ENCODE measurements around the gene METTL18. TPM values are rescaled to one million over a fixed set of nuclear protein-coding genes. Genes with fewer than 3 reads are reported as not detected.

Gene METTL18
- total RNA-seq, 2 donors from 2014 or later: 6.7 to 7.3 TPM

- Histone ChIP-seq H3K9ac (ENCODE audit: extremely low read depth, low read length, poor library complexity, severe bottlenecking) (no peak overlapping the region), H3K27me3 (ENCODE audit: control insufficient read depth, insufficient read depth, low read length, poor library complexity, severe bottlenecking) (no peaks in the 10 kb centered on the region), H3K36me3 (ENCODE audit: control insufficient read depth, insufficient read depth, low read length) (peaks cover 61% of the 10 kb centered on the region), H3K4me1 (ENCODE audit: control insufficient read depth, insufficient read depth, low read length) (no peaks in the 10 kb centered on the region), H3K27ac (ENCODE audit: low read depth, low read length) (no peak overlapping the region), H3K4me3 (ENCODE audit: low read length) (no peak overlapping the region), H3K9me3 (ENCODE audit: control insufficient read depth, low read length) (peaks cover 23% of the 10 kb centered on the region)
- H3K27ac Mint-ChIP-seq: no peak overlapping the region
- WGBS, 2 experiments (ENCODE audit: insufficient coverage in 1 of 2, insufficient read length in 1 of 2): 58 to 100% methylated on average over 1 to 4 of the region's 4 CpGs
- H3K4me1 Mint-ChIP-seq: no peaks in the 10 kb centered on the region
- TF ChIP-seq, protein P1, sequence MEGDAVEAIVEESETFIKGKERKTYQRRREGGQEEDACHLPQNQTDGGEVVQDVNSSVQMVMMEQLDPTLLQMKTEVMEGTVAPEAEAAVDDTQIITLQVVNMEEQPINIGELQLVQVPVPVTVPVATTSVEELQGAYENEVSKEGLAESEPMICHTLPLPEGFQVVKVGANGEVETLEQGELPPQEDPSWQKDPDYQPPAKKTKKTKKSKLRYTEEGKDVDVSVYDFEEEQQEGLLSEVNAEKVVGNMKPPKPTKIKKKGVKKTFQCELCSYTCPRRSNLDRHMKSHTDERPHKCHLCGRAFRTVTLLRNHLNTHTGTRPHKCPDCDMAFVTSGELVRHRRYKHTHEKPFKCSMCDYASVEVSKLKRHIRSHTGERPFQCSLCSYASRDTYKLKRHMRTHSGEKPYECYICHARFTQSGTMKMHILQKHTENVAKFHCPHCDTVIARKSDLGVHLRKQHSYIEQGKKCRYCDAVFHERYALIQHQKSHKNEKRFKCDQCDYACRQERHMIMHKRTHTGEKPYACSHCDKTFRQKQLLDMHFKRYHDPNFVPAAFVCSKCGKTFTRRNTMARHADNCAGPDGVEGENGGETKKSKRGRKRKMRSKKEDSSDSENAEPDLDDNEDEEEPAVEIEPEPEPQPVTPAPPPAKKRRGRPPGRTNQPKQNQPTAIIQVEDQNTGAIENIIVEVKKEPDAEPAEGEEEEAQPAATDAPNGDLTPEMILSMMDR (conservative IDR thresholded peaks at IDR 0.05): peak; percentile 78
- H3K9me3 Mint-ChIP-seq: peaks cover 10% of the 10 kb centered on the region
- no peaks in the 10 kb centered on the region for H3K27me3 Mint-ChIP-seq (ENCODE audit: insufficient read depth)
- H3K4me3 Mint-ChIP-seq: no peak overlapping the region
- peaks cover 36% of the 10 kb centered on the region for H3K36me3 Mint-ChIP-seq (ENCODE audit: low read depth)
- DNase-seq: no peak
Observed at GRCh38 chr1:169809370-169810095, 14.8 kb upstream of the METTL18 start.

DNA sequence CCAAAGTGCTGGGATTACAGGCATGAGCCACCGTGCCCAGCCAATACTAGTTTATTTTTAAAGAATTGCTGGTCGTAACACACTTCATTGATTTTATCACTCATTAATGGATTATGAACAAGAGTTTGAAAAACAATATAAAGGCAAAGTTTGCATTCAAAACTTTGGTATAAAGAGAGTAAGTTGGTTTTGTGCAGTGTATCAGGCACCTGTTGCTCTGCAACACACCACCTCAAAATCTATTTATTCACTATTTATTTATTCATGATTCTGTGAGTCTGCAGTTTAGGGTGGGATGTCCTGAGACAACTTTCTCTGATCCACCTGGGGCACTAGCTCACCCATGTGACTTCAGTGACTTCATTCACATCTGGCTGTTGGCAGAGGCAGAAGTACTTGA is 10.2 kb upstream of the METTL18 start:
- no peak for DNase-seq
- H3K9ac ChIP-seq (ENCODE audit: extremely low read depth, low read length, poor library complexity, severe bottlenecking): no peak overlapping the region
- no peaks in the 10 kb centered on the region for H3K27me3 Mint-ChIP-seq (ENCODE audit: insufficient read depth)
- no peak overlapping the region for H3K27ac ChIP-seq (ENCODE audit: low read depth, low read length)
- no peak overlapping the region for H3K4me3 Mint-ChIP-seq
- no peaks in the 10 kb centered on the region for H3K27me3 ChIP-seq (ENCODE audit: control insufficient read depth, insufficient read depth, low read length, poor library complexity, severe bottlenecking)
- TF ChIP-seq, protein P1 (conservative IDR thresholded peaks at IDR 0.05): no peak
- H3K4me1 ChIP-seq (ENCODE audit: control insufficient read depth, insufficient read depth, low read length): no peaks in the 10 kb centered on the region
- H3K4me3 ChIP-seq (ENCODE audit: low read length): no peak overlapping the region
- H3K4me1 Mint-ChIP-seq: no peaks in the 10 kb centered on the region
- H3K27ac Mint-ChIP-seq: no peak overlapping the region
- WGBS, 2 experiments (ENCODE audit: insufficient coverage in 1 of 2, insufficient read length in 1 of 2): 100% methylated on average over 1 of the region's 2 CpGs; no CpG with 5 or more reads in 1 of the 2 experiments
- peaks cover 51% of the 10 kb centered on the region for H3K36me3 ChIP-seq (ENCODE audit: control insufficient read depth, insufficient read depth, low read length)
- no peaks in the 10 kb centered on the region for H3K9me3 Mint-ChIP-seq
- H3K36me3 Mint-ChIP-seq (ENCODE audit: low read depth): peaks cover 20% of the 10 kb centered on the region
- H3K9me3 ChIP-seq (ENCODE audit: control insufficient read depth, low read length): no peaks in the 10 kb centered on the region

- DNase-seq: no peak
- no peak overlapping the region for H3K4me3 ChIP-seq (ENCODE audit: low read length)
- Mint-ChIP-seq H3K36me3 (ENCODE audit: low read depth) (peaks cover 20% of the 10 kb centered on the region), H3K4me3 (no peak overlapping the region), H3K9me3 (no peaks in the 10 kb centered on the region), H3K27ac (no peak overlapping the region), H3K27me3 (ENCODE audit: insufficient read depth) (no peaks in the 10 kb centered on the region), H3K4me1 (no peaks in the 10 kb centered on the region)
- no peak overlapping the region for H3K27ac ChIP-seq (ENCODE audit: low read depth, low read length)
- no peak overlapping the region for H3K9ac ChIP-seq (ENCODE audit: extremely low read depth, low read length, poor library complexity, severe bottlenecking)
- H3K4me1 ChIP-seq (ENCODE audit: control insufficient read depth, insufficient read depth, low read length): no peaks in the 10 kb centered on the region
- TF ChIP-seq, protein P1 (conservative IDR thresholded peaks at IDR 0.05): no peak
- no peaks in the 10 kb centered on the region for H3K27me3 ChIP-seq (ENCODE audit: control insufficient read depth, insufficient read depth, low read length, poor library complexity, severe bottlenecking)
- peaks cover 37% of the 10 kb centered on the region for H3K36me3 ChIP-seq (ENCODE audit: control insufficient read depth, insufficient read depth, low read length)
- no peaks in the 10 kb centered on the region for H3K9me3 ChIP-seq (ENCODE audit: control insufficient read depth, low read length)
Observed at GRCh38 chr1:169802888-169803287, 8.2 kb upstream of the METTL18 start.

Data from endodermal cell (in vitro differentiated cells).